ENCODE results near the gene GPM6B.

Gene GPM6B, protein sequence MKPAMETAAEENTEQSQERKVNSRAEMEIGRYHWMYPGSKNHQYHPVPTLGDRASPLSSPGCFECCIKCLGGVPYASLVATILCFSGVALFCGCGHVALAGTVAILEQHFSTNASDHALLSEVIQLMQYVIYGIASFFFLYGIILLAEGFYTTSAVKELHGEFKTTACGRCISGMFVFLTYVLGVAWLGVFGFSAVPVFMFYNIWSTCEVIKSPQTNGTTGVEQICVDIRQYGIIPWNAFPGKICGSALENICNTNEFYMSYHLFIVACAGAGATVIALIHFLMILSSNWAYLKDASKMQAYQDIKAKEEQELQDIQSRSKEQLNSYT

DNA sequence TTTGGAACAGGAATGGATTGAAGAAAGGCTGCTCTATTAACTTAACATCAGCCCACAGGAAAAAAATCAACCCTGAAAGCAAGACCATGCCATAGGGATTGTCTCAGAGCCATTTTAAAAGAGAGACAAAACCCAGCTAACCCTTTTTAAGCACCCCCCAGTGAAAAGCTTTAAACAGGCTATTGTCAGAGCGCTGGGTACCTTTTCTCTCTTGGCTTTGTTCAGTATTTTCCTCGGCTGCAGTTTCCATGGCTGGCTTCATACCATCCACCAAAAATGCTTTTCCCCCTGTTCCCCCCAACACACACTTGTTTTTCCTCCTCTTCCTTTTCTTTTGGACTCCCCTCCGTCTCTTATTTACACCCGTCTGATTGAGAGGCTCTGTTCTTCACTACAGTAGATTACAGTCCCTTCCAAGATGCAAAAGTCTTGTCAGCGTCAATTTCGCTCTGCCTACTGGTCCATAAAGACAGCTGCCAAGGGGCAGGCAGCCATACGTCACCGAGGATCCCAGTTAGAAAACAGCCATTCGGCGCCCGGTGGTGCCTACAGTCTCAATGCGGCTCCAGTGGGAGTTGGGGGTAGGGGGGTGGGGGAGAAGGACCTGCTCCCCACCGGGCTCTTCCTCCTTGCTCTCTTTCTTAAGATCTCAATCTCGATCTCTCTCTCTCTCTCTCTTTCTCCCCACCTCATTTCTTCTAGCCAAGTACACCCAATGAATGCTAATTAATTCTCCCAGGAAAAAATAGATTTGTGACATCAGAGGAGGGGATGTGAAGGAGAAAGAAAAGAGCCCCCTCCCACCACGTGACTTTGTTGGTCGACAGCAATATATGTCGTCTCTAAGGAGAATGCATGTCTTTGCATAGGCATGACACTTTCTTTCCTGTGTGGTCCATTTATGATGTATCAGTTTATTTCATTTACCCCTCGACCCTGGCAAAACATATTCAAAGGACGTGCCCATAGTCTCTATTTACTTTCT, at the start of gene GPM6B:
TSS of gene GPM6B (minus strand) at position 451 of the 985 bp plus-strand sequence. CDS start at position 262, 189 bp downstream.
- no peak within 1 kb of the TSS for H3K9ac ChIP-seq (ENCODE audit: low read length)
- H4K20me1 ChIP-seq (ENCODE audit: insufficient read depth, low read length), result no peaks in the 10 kb centered on the region
- H3K9me2 ChIP-seq (replicated peaks; ENCODE audit: insufficient read depth, low read length), result no peaks in the 10 kb centered on the region
- no peaks in the 10 kb centered on the region for H3K4me1 ChIP-seq (ENCODE audit: low read length)
- H3F3A ChIP-seq (ENCODE audit: insufficient read depth, low read length), result no peaks in the 10 kb centered on the region
- H3K27me3 ChIP-seq (replicated peaks; ENCODE audit: insufficient read depth, low read length), result no peaks in the 10 kb centered on the region
- no peaks in the 10 kb centered on the region for H3K36me3 ChIP-seq (replicated peaks; ENCODE audit: insufficient read depth, low read length)
- no peaks in the 10 kb centered on the region for H3K9me3 ChIP-seq (replicated peaks; ENCODE audit: insufficient read depth, low read length)
- H3K27ac ChIP-seq (ENCODE audit: low read length), result no peak within 1 kb of the TSS
- no peak within 1 kb of the TSS for H3K4me3 ChIP-seq (ENCODE audit: low read length)
- H3K4me2 ChIP-seq (ENCODE audit: low read depth, low read length), result no peak within 1 kb of the TSS
- DNase-seq, result no peak
- TF ChIP-seq, protein P1, sequence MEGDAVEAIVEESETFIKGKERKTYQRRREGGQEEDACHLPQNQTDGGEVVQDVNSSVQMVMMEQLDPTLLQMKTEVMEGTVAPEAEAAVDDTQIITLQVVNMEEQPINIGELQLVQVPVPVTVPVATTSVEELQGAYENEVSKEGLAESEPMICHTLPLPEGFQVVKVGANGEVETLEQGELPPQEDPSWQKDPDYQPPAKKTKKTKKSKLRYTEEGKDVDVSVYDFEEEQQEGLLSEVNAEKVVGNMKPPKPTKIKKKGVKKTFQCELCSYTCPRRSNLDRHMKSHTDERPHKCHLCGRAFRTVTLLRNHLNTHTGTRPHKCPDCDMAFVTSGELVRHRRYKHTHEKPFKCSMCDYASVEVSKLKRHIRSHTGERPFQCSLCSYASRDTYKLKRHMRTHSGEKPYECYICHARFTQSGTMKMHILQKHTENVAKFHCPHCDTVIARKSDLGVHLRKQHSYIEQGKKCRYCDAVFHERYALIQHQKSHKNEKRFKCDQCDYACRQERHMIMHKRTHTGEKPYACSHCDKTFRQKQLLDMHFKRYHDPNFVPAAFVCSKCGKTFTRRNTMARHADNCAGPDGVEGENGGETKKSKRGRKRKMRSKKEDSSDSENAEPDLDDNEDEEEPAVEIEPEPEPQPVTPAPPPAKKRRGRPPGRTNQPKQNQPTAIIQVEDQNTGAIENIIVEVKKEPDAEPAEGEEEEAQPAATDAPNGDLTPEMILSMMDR (IDR thresholded peaks at IDR 0.05; ENCODE audit: low read length), result no peak
- no peak within 1 kb of the TSS for H2AFZ ChIP-seq (ENCODE audit: low read length)
- H3K79me2 ChIP-seq (ENCODE audit: low read length), result no peaks in the 10 kb centered on the region

DNA sequence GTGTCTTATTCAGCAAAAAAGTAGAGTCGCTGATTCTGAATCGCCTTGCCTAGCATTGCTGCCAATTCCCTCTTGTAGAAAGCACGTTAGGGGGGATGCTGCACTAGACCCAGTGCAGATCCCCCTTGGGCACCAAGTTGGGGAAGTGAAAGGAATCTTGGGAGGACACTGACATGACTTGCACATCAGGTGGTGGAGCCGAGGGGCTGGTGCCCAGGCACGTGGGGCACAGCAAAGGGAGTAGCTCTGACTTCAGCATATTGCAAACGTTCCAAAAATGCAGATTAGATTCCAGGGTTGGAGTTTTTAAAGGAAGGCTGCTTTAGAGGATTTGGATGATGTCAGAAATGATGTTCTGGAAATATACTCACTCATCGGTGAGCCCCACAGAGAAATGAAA, 47.4 kb upstream of the GPM6B start:
- TF ChIP-seq, protein P1 (IDR thresholded peaks at IDR 0.05; ENCODE audit: low read length), result no peak
- TF ChIP-seq EZH2phosphoT487 (IDR thresholded peaks at IDR 0.05; ENCODE audit: low read length) (no peak), EZH2 (optimal IDR thresholded peaks at IDR 0.05; ENCODE audit: low read depth, low read length) (no peak)
- Histone ChIP-seq H3F3A (ENCODE audit: insufficient read depth, low read length) (no peaks in the 10 kb centered on the region), H3K79me2 (ENCODE audit: low read length) (no peaks in the 10 kb centered on the region), H3K4me1 (ENCODE audit: low read length) (no peaks in the 10 kb centered on the region), H2AFZ (ENCODE audit: low read length) (no peak overlapping the region), H3K9me3 (replicated peaks; ENCODE audit: insufficient read depth, low read length) (no peaks in the 10 kb centered on the region), H3K4me3 (ENCODE audit: low read length) (no peak overlapping the region), H3K4me2 (ENCODE audit: low read depth, low read length) (no peak overlapping the region), H4K20me1 (ENCODE audit: insufficient read depth, low read length) (no peaks in the 10 kb centered on the region), H3K36me3 (replicated peaks; ENCODE audit: insufficient read depth, low read length) (no peaks in the 10 kb centered on the region), H3K27ac (ENCODE audit: low read length) (no peak overlapping the region), H3K9me2 (replicated peaks; ENCODE audit: insufficient read depth, low read length) (no peaks in the 10 kb centered on the region), H3K9ac (ENCODE audit: low read length) (no peak overlapping the region), H3K27me3 (replicated peaks; ENCODE audit: insufficient read depth, low read length) (no peaks in the 10 kb centered on the region)
- no peak for DNase-seq

DNA sequence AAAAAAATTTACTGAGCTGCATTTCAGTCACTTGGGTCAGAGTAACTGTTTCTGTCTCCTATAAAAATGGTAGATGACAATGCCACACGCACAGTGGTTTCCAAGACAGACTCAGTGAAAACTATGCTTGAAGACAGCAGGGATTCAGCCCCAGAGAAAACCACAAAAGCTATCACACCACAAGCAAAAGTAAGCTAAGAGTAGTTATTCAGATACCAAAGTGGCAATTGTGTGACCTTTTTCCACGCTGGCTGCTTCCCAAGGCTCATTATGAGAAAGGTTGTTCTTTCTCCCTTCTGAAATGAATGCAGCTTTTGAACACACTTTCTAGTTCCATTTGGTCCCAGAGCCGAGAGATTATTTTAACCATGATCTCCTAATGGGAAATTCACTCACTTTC, 46.4 kb upstream of the GPM6B start:
- no peaks in the 10 kb centered on the region for H3K4me1 ChIP-seq (ENCODE audit: low read length)
- no peak overlapping the region for H3K4me2 ChIP-seq (ENCODE audit: low read depth, low read length)
- no peak overlapping the region for H3K27ac ChIP-seq (ENCODE audit: low read length)
- H3F3A ChIP-seq (ENCODE audit: insufficient read depth, low read length), result no peaks in the 10 kb centered on the region
- no peaks in the 10 kb centered on the region for H3K9me2 ChIP-seq (replicated peaks; ENCODE audit: insufficient read depth, low read length)
- H4K20me1 ChIP-seq (ENCODE audit: insufficient read depth, low read length), result no peaks in the 10 kb centered on the region
- H3K79me2 ChIP-seq (ENCODE audit: low read length), result no peaks in the 10 kb centered on the region
- no peak for DNase-seq
- no peaks in the 10 kb centered on the region for H3K27me3 ChIP-seq (replicated peaks; ENCODE audit: insufficient read depth, low read length)
- no peaks in the 10 kb centered on the region for H3K36me3 ChIP-seq (replicated peaks; ENCODE audit: insufficient read depth, low read length)
- TF ChIP-seq, protein P1 (IDR thresholded peaks at IDR 0.05; ENCODE audit: low read length), result no peak
- no peak for TF ChIP-seq EZH2phosphoT487 (IDR thresholded peaks at IDR 0.05; ENCODE audit: low read length)
- no peak for TF ChIP-seq EZH2 (optimal IDR thresholded peaks at IDR 0.05; ENCODE audit: low read depth, low read length)
- H3K9me3 ChIP-seq (replicated peaks; ENCODE audit: insufficient read depth, low read length), result no peaks in the 10 kb centered on the region
- no peak overlapping the region for H3K4me3 ChIP-seq (ENCODE audit: low read length)
- no peak overlapping the region for H3K9ac ChIP-seq (ENCODE audit: low read length)
- no peak overlapping the region for H2AFZ ChIP-seq (ENCODE audit: low read length)
